Measurements from ENCODE around the gene RWDD4. TPM values are rescaled to one million over a fixed set of nuclear protein-coding genes. Genes with fewer than 3 reads are reported as not detected.

Gene RWDD4
- total and polyA plus RNA-seq, 7 donors, result 19.1 to 51.1 (median 31.8) TPM

- no peak for TF ChIP-seq CTCF (IDR thresholded peaks at IDR 0.05)
- Histone ChIP-seq H3K36me3 (ENCODE audit: insufficient read depth in 1 of 2, low read depth in 1 of 2) (no peaks in the 10 kb centered on the region), H3K27ac (no peak overlapping the region), H3K9me3 (no peaks in the 10 kb centered on the region), H3K4me1 (peaks cover 7% of the 10 kb centered on the region), H3K4me3 (no peak overlapping the region), H3K27me3 (ENCODE audit: insufficient read depth in 3 of 3, low read length in 2 of 3) (no peaks in the 10 kb centered on the region)
- DNase-seq (no peak), ATAC-seq (no peak)
- 81 to 96% (median 83%) methylated on average over 1 of the region's 1 CpG for WGBS, 3 donors
- intact Hi-C loops (cut with DNase I), result no loop called here
Observed at GRCh38 chr4:183621875-183622274, 37.1 kb downstream of the RWDD4 start.

GRCh38 chr4:183620421-183620820 is 38.6 kb downstream of the RWDD4 start:
- DNase-seq, result no peak
- intact Hi-C loops (cut with DNase I), result no loop called here
- Histone ChIP-seq H3K36me3 (ENCODE audit: insufficient read depth in 1 of 2, low read depth in 1 of 2) (no peaks in the 10 kb centered on the region), H3K4me3 (no peak overlapping the region), H3K4me1 (peaks cover 7% of the 10 kb centered on the region), H3K27me3 (ENCODE audit: insufficient read depth in 3 of 3, low read length in 2 of 3) (no peaks in the 10 kb centered on the region), H3K27ac (no peak overlapping the region), H3K9me3 (no peaks in the 10 kb centered on the region)
- TF ChIP-seq CTCF (IDR thresholded peaks at IDR 0.05), result no peak
- no peak for ATAC-seq
- 59 to 64% (median 61%) methylated on average over 2 of the region's 2 CpGs for WGBS, 3 donors

GRCh38 chr4:183618681-183619080 is 40.3 kb downstream of the RWDD4 start:
- DNase-seq (peak in 1 of 2 donors; percentile 21), ATAC-seq (peak in 2 of 4 donors; percentile 44 to 63)
- 44 to 62% (median 49%) methylated on average over 4 of the region's 4 CpGs for WGBS, 3 donors
- TF ChIP-seq CTCF (IDR thresholded peaks at IDR 0.05), result no peak
- Histone ChIP-seq H3K27me3 (ENCODE audit: insufficient read depth in 3 of 3, low read length in 2 of 3) (no peaks in the 10 kb centered on the region), H3K4me3 (peak overlapping the region; percentile 51), H3K27ac (peak overlapping the region; percentile 81), H3K9me3 (no peaks in the 10 kb centered on the region), H3K36me3 (ENCODE audit: insufficient read depth in 1 of 2, low read depth in 1 of 2) (no peaks in the 10 kb centered on the region), H3K4me1 (peaks cover 7% of the 10 kb centered on the region)
- intact Hi-C loops (cut with DNase I), result no loop called here

DNA sequence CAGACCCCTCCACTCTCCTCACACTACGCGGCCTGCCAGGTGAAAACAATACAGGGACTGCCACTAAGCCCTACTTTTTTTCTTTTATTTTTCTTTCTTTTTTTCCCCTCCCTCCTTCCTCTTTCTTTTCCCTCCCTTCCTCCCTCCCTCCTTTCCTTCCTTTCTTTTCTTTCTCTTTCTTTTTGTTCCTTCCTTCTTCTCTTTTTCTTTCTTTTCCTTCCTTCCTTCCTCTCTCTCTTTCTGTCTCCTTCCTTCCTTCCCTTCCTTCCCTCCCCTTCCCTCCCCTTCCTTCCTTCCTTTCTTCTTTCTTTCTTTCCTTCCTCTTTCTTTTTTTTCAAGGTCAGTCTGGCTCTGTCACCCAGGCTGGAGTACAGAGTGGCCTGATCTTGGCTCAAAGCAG is 41.9 kb downstream of the RWDD4 start:
- WGBS, 3 donors, result 90 to 97% (median 95%) methylated on average over 2 of the region's 2 CpGs
- no peak for ATAC-seq
- no peak overlapping the region for H3K27ac ChIP-seq
- no peaks in the 10 kb centered on the region for H3K27me3 ChIP-seq (ENCODE audit: insufficient read depth in 3 of 3, low read length in 2 of 3)
- intact Hi-C loops (cut with DNase I), result no loop called here
- peaks cover 7% of the 10 kb centered on the region for H3K4me1 ChIP-seq
- TF ChIP-seq CTCF (IDR thresholded peaks at IDR 0.05), result no peak
- no peaks in the 10 kb centered on the region for H3K36me3 ChIP-seq (ENCODE audit: insufficient read depth in 1 of 2, low read depth in 1 of 2)
- DNase-seq, result no peak
- H3K4me3 ChIP-seq, result no peak overlapping the region
- no peaks in the 10 kb centered on the region for H3K9me3 ChIP-seq

Data from psoas muscle (tissue), 8 donors.